Aorta (tissue), 5 donors: ENCODE data around the gene PRCC. TPM values are rescaled to one million over a fixed set of nuclear protein-coding genes. Genes with fewer than 3 reads are reported as not detected.

Experiments used
- ATAC-seq: fragments of 200-7000 bp; cut with Tn5 transposase; one replicate; pipeline ENCODE4 v1.9.1; 2022; ENCODE audit warnings: moderate library complexity; ENCODE audit not compliant: low FRiP score
- DNase-seq, 2 donors: peaks; one replicate each; pipeline ENCODE4 v3.0.0-alpha.2; 2020
- H3K27ac ChIP-seq, 2 donors: one replicate each; pipeline ENCODE4 v1.5.1; 2013; ENCODE audit warnings: low read length in 2 of 2, mild to moderate bottlenecking in 2 of 2, moderate library complexity in 2 of 2, control low read depth in 1 of 2, inconsistent platforms in 1 of 2, low read depth in 1 of 2
- H3K27me3 ChIP-seq, 2 donors: one replicate each; pipeline ENCODE4 v1.6.1; 2013; ENCODE audit warnings: control low read depth in 1 of 2, low read length in 1 of 2, mild to moderate bottlenecking in 1 of 2, moderate library complexity in 1 of 2; ENCODE audit not compliant: insufficient read depth in 2 of 2, control insufficient read depth in 1 of 2
- H3K36me3 ChIP-seq, 2 donors: one replicate each; pipeline ENCODE4 v1.6.1; 2013; ENCODE audit warnings: control low read depth in 1 of 2, low read length in 1 of 2, mild to moderate bottlenecking in 1 of 2; ENCODE audit not compliant: insufficient read depth in 2 of 2, control insufficient read depth in 1 of 2
- H3K4me1 ChIP-seq, 2 donors: one replicate each; pipeline ENCODE4 v1.6.1; 2013; ENCODE audit warnings: low read length in 2 of 2, control low read depth in 1 of 2, mild to moderate bottlenecking in 1 of 2, moderate library complexity in 1 of 2; ENCODE audit not compliant: insufficient read depth in 2 of 2, control insufficient read depth in 1 of 2
- H3K4me3 ChIP-seq, 2 donors: one replicate each; pipeline ENCODE4 v1.5.1; 2013; ENCODE audit warnings: low read length in 2 of 2, control low read depth in 1 of 2, mild to moderate bottlenecking in 1 of 2
- H3K9me3 ChIP-seq: one replicate; pipeline ENCODE4 v1.6.1; 2013; ENCODE audit warnings: mild to moderate bottlenecking, low read length; ENCODE audit not compliant: control insufficient read depth
- WGBS, 2 donors: extraction: QIAGEN DNeasy Blood & Tissue Kit; methylation state at CpG; one replicate each; pipeline ENCODE4 v1.1.7; 2013; 5-methylcytosine and 5-hydroxymethylcytosine counted together
- intact Hi-C, 2 donors: fragments of 100-400 bp; cut with DNase I; formaldehyde crosslinking; loops; one replicate each; pipeline versions ENCODE4 v1.14.2 to v1.15.0; 2022
- polyA plus RNA-seq, 2 donors: library from polyadenylated mRNA; stranded (reverse); fragments of 200-250 nt; gene quantifications; one replicate each; pipeline ENCODE4 v1.2.3, GENCODE V29; 2013
- total RNA-seq, 2 donors: library from RNA; stranded (reverse); fragmentation: NEBNext Ultra II Directional; extraction: Animal tissue kit (Norgen Biotek cat#: 25700); gene quantifications; one replicate each; pipeline ENCODE4 v1.2.1, GENCODE V29; 2021
- donor health status: healthy with polysubstance abuse.
- donor health status: Bipolar disorder and iron deficiency.
- donor health status: DM: no; HTN: no; CAD: no.
- donor health status: DM: no; HTN: no; CAD: no.
- donor health status: DM: yes; HTN: yes; CAD: no.

PRCC gene
- total and polyA plus RNA-seq, 4 donors = 17.2 to 50.2 (median 42.2) TPM

GRCh38 chr1:156803086-156803851, 35.9 kb downstream of the PRCC start:
- Histone ChIP-seq H3K4me3 (no peak overlapping the region), H3K27me3 (no peaks in the 10 kb centered on the region), H3K27ac (no peak overlapping the region), H3K36me3 (peaks cover 2 to 4% of the 10 kb centered on the region in 2 donors), H3K9me3 (no peaks in the 10 kb centered on the region), H3K4me1 (no peaks in the 10 kb centered on the region)
- ATAC-seq (no peak), DNase-seq (no peak)
- intact Hi-C loops = no loop called here
- WGBS, 2 donors = 83 to 84% methylated on average over 12 to 13 of the region's 13 CpGs

DNA sequence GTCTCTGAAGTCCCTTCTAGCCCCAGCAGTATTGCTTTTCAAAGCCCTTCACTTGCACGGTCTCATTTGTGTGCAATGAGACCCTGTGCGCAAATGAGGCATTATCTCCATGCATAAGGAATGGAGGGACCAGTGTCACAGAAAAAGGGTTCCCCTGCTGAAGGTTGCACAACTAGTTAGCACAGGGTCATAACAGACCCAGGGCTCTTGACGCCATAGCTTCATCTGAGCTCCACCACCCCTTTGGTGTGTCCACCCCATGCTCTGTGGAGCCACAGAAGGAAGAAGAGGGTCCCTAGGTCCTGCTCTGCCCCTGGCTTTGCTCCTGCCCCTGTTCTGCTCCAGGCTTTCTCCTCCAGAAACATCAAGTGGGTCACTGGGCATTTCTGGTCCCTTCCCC, 36.7 kb downstream of the PRCC start:
- H3K36me3 ChIP-seq = peaks cover 0 to 3% of the 10 kb centered on the region in 2 donors
- no peak overlapping the region for H3K27ac ChIP-seq
- H3K4me1 ChIP-seq = no peaks in the 10 kb centered on the region
- DNase-seq (no peak), ATAC-seq (no peak)
- no peak overlapping the region for H3K4me3 ChIP-seq
- H3K9me3 ChIP-seq = no peaks in the 10 kb centered on the region
- intact Hi-C loops = no loop called here
- no peaks in the 10 kb centered on the region for H3K27me3 ChIP-seq
- WGBS, 2 donors = 77 to 80% methylated on average over 3 of the region's 3 CpGs

- H3K4me3 ChIP-seq = no peak overlapping the region
- H3K27ac ChIP-seq = no peak overlapping the region
- intact Hi-C loops = no loop called here
- H3K4me1 ChIP-seq = no peaks in the 10 kb centered on the region
- no peak for ATAC-seq
- H3K27me3 ChIP-seq = no peaks in the 10 kb centered on the region
- WGBS, 2 donors = 64 to 67% methylated on average over 6 of the region's 6 CpGs
- peaks cover 0 to 3% of the 10 kb centered on the region in 2 donors for H3K36me3 ChIP-seq
- no peak for DNase-seq
- H3K9me3 ChIP-seq = no peaks in the 10 kb centered on the region
Measured at GRCh38 chr1:156804572-156805243, 37.4 kb downstream of the PRCC start.

GRCh38 chr1:156805766-156806511, 38.6 kb downstream of the PRCC start:
- WGBS, 2 donors = 91 to 93% methylated on average over 3 of the region's 3 CpGs
- Histone ChIP-seq H3K27ac (no peak overlapping the region), H3K4me1 (no peaks in the 10 kb centered on the region), H3K36me3 (peaks cover 0 to 3% of the 10 kb centered on the region in 2 donors), H3K4me3 (no peak overlapping the region), H3K9me3 (no peaks in the 10 kb centered on the region), H3K27me3 (no peaks in the 10 kb centered on the region)
- intact Hi-C loops = no loop called here
- DNase-seq = no peak
- ATAC-seq = no peak

GRCh38 chr1:156806512-156807440, 39.4 kb downstream of the PRCC start:
- Histone ChIP-seq H3K4me1 (no peaks in the 10 kb centered on the region), H3K9me3 (no peaks in the 10 kb centered on the region), H3K27ac (no peak overlapping the region), H3K4me3 (no peak overlapping the region), H3K36me3 (peaks cover 0 to 3% of the 10 kb centered on the region in 2 donors), H3K27me3 (no peaks in the 10 kb centered on the region)
- ATAC-seq = no peak
- no peak for DNase-seq
- intact Hi-C loops = no loop called here
- WGBS, 2 donors = 93% methylated on average over 7 of the region's 7 CpGs

DNA sequence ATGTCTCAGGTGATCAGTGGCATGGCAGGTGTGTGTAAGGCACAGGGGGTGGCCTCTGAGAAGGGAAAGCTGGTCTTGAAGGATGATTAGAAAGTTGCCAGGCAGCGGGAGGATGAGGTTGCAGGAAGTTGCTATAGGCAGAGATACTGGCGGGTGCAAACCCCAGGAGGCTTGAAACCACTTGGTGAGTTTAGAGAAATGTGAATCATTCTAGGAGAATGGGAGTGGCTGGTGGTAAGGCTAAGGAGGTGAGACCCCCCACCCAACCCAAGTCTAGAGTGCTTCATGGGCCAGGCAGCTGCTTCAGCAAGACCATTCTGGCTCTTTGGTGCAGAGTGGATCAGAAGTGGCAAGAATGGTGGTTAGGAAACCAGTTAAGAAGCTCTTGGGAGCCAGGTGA, 40.3 kb downstream of the PRCC start:
- Histone ChIP-seq H3K4me1 (no peaks in the 10 kb centered on the region), H3K27me3 (no peaks in the 10 kb centered on the region), H3K36me3 (no peaks in the 10 kb centered on the region), H3K4me3 (no peak overlapping the region), H3K27ac (no peak overlapping the region), H3K9me3 (no peaks in the 10 kb centered on the region)
- ATAC-seq (no peak), DNase-seq (no peak)
- intact Hi-C loops = no loop called here
- 88 to 92% methylated on average over 2 of the region's 2 CpGs for WGBS, 2 donors

DNA sequence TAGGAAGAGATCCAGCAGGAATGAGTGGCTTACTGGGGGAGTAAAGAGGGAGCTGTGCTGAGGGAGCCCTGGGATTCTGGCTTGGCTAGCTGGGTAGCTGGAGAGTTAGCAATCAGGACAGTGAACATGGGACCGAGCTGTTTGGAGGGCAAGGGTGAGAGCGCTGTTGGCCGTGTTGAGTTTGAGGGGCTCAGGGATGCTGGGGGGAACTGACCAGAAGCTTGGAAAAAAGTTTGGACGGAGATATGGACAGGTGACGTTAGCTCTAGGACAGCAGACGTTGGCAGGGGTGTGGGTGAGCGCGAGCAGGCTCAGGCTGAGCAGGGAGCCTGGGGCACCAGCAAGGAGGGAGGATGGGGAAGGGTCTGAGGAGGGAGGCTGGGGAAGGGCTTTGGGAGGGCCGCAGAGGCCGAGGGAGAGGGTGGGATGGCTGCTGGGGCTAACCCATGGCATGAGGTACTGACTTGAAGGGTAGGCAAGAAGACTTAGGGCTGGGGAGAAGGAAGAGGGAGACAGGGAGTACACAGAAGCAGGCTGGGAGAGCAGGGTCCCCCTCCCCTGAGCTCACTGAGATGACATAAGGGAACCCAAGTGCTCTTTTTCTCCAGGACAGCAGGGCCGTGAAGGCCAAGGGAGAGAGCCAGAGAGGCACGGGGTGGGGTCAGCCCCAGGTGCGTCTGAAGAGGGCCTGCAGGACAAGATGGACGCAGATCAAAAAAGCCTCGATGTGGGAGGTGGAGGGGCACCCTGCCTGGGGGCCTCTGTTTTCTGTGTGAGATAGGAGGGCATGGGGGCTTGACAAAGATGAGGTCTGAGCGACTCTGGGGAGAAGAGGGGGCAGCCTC, 41.1 kb downstream of the PRCC start:
- intact Hi-C loops = no loop called here
- ATAC-seq (no peak), DNase-seq (no peak)
- Histone ChIP-seq H3K9me3 (no peaks in the 10 kb centered on the region), H3K4me3 (no peak overlapping the region), H3K27ac (no peak overlapping the region), H3K36me3 (no peaks in the 10 kb centered on the region), H3K27me3 (no peaks in the 10 kb centered on the region), H3K4me1 (no peaks in the 10 kb centered on the region)
- 89 to 92% methylated on average over 15 to 16 of the region's 16 CpGs for WGBS, 2 donors
